Measurements from ENCODE around the gene HBG1.

The HBG1 gene

DNA sequence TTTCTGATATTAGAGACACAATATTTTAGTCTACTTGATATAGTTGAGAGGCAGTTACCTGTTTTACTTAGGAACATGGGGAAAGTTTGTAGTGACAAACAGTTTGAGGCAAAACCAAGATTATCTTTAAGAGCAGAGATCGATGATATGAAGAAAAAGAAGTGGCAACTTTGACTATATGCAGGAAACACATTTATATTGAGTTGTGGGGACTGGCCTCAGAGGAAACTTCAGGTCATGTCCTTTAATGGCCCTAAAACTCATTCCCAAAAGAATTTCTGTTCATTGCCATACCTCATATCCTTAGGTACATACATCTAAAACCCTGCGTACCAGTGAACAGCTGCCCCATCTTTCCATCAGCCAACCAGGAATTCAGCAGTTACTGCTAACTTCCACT, 4.5 kb downstream of the HBG1 start:
- no peak for DNase-seq

DNA sequence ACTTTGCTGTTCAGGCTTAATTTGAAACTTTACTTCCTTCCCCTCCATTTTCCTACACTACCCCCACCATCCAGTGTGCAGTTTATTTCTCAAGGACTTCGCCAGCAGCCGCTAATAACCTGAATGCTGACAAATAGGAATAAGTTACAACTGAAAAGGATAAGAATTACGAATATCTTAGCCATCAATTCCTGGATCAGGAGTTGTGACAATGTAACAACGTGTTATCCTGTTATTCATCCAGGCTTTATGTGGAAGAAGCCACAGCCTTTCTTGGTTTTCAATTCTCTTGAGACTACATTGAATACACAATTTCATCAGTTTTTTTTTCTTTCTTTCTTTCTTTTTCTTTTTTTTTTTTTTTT, 5.9 kb downstream of the HBG1 start:
- no peak for DNase-seq

- DNase-seq = no peak
Measured at GRCh38 chr11:5242933-5243815, 6.5 kb downstream of the HBG1 start.

- DNase-seq = no peak
Measured at GRCh38 chr11:5242208-5242607, 7.4 kb downstream of the HBG1 start.

GRCh38 chr11:5241458-5241857, 8.2 kb downstream of the HBG1 start:
- DNase-seq = no peak

GRCh38 chr11:5240458-5240857, 9.2 kb downstream of the HBG1 start:
- no peak for DNase-seq

- no peak for DNase-seq
Measured at GRCh38 chr11:5240056-5240455, 9.6 kb downstream of the HBG1 start.

DNA sequence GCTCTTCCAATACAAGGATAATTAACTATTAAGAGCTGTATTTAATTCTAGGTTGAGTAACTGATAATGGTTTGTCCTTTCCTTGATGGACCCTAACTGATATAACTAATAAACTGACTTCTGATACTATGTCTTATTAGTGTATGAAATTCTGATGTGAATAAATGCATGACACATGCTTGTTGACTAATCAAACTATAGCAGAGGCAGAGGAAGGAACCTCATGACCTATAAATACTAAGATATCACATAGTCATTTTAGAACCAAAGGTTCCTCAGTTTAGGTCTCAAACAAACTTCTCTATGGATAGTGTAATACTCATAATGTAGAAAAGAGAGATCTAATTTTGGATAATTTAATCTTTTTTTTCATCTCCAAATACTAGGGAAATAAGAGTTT, 10.6 kb downstream of the HBG1 start:
- no peak for DNase-seq

DNA sequence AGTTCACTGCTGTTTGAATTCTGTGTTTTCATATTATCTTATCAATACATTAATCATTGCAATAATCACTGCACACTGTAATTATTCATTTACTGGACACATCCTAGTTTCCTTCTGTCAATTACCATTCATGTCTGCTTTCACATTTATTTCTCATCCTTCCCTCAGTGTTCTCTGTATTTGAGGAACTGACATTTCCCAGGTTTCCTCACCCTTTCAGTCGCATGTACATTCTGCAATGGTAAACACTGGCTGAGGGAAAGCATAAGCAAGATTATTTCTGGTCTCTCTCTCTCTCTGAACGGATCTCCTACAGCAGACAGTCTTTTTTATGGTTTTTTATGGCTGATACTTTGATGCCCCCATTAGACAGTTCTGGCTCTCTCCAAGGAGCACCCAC, 11.2 kb downstream of the HBG1 start:
- DNase-seq = no peak

DNA sequence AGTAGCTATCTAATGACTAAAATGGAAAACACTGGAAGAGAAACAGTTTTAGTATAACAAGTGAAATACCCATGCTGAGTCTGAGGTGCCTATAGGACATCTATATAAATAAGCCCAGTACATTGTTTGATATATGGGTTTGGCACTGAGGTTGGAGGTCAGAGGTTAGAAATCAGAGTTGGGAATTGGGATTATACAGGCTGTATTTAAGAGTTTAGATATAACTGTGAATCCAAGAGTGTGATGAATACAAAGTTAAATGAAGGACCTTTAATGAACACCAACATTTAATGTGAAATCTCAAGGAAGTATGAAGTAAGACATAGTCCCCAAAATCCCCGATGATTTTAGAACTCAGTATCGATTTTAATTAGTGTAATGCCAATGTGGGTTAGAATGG, 12.2 kb downstream of the HBG1 start:
- DNase-seq = no peak

- no peak for DNase-seq
Measured at GRCh38 chr11:5235364-5236095, 14.1 kb downstream of the HBG1 start.

DNA sequence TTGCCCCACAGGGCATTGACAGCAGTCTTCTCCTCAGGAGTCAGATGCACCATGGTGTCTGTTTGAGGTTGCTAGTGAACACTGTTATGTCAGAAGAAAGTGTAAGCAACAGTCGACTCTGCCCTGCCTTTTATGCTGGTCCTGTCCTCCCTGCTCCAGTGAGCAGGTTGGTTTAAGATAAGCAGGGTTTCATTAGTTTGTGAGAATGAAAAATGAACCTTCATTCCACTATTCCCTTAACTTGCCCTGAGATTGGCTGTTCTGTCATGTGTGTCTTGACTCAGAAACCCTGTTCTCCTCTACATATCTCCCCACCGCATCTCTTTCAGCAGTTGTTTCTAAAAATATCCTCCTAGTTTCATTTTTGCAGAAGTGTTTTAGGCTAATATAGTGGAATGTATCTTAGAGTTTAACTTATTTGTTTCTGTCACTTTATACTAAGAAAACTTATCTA, 15.2 kb downstream of the HBG1 start, which contains the start of gene HBD:
HBD (minus strand) TSS at position 103 of the 454 bp plus-strand sequence; CDS start at position 53, 50 bp downstream.
- no peak for DNase-seq

- no peak for DNase-seq
Measured at GRCh38 chr11:5233307-5233706, 16.4 kb downstream of the HBG1 start.

DNA sequence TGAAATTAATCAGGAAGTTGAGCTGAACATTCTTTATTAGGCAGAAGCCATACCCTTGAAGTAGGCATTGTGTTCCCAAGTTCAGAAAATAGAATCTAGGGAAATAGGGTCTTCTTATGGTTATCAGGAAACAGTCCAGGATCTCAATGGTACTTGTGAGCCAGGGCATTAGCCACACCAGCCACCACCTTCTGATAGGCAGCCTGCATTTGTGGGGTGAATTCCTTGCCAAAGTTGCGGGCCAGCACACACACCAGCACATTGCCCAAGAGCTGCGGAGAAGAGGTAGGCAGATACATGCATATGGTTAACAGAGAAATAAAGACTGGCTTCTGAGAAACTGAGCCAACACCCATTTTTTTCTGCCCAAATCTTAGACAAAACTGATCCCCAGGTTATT, 16.8 kb downstream of the HBG1 start:
- DNase-seq = no peak

DNA sequence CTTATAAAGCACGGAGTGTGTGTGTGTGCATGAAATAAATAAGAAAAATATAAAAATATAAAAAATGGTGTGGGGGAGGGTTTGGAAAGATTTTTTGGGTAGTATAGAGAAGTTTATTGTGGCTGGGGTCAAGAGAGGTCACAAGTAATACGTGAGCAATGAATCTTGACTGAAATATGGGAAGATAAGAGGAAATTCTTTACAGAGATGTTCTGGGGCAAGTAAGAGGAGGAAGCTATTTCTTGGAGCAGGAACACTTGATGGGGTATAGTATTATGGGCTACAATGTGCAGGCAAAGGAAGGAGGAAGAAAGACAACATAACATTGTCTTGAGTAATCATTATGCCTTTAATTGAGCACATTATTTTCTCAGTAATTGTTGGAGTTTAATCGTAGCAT, 17.5 kb downstream of the HBG1 start:
- no peak for DNase-seq

GRCh38 chr11:5231111-5231510, 18.5 kb downstream of the HBG1 start:
- DNase-seq = no peak

GRCh38 chr11:5230266-5230665, 19.4 kb downstream of the HBG1 start:
- no peak for DNase-seq

- no peak for DNase-seq
Measured at GRCh38 chr11:5229796-5230195, 19.9 kb downstream of the HBG1 start.

- DNase-seq = no peak
Measured at GRCh38 chr11:5229356-5229755, 20.3 kb downstream of the HBG1 start.

GRCh38 chr11:5228124-5228523, 21.5 kb downstream of the HBG1 start:
- no peak for DNase-seq

- no peak for DNase-seq
Measured at GRCh38 chr11:5227681-5228080, 22.0 kb downstream of the HBG1 start.

DNA sequence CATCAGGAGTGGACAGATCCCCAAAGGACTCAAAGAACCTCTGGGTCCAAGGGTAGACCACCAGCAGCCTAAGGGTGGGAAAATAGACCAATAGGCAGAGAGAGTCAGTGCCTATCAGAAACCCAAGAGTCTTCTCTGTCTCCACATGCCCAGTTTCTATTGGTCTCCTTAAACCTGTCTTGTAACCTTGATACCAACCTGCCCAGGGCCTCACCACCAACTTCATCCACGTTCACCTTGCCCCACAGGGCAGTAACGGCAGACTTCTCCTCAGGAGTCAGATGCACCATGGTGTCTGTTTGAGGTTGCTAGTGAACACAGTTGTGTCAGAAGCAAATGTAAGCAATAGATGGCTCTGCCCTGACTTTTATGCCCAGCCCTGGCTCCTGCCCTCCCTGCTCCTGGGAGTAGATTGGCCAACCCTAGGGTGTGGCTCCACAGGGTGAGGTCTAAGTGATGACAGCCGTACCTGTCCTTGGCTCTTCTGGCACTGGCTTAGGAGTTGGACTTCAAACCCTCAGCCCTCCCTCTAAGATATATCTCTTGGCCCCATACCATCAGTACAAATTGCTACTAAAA, 22.8 kb downstream of the HBG1 start, which contains the start of gene HBB:
HBB (minus strand) TSS at position 340 of the 579 bp plus-strand sequence; CDS start at position 290, 50 bp downstream.
- DNase-seq = no peak

GRCh38 chr11:5225480-5225871, 24.2 kb downstream of the HBG1 start:
- DNase-seq = no peak
